Transverse colon (tissue), 4 donors: ENCODE data around the gene ACBD6. TPM values are rescaled to one million over a fixed set of nuclear protein-coding genes. Genes with fewer than 3 reads are reported as not detected.
A peak's percentile ranks its signal among the peaks of the same experiment; 100 is the strongest.

Source experiments
- DNase-seq: peaks from one replicate; pipeline ENCODE4 v3.0.0-alpha.2; 2019
- H3K27ac ChIP-seq, 4 donors: fragments of 200-600 bp; sonication (generic); 2 replicates each; pipeline ENCODE4 v1.5.1; 2016 to 2018; ENCODE audit warnings: inconsistent platforms in 4 of 4
- H3K27me3 ChIP-seq: fragments of 200-600 bp; sonication (generic); 2 replicates; pipeline ENCODE4 v1.5.1; 2017; ENCODE audit warnings: inconsistent platforms
- H3K36me3 ChIP-seq, 4 donors: fragments of 200-600 bp; sonication (generic); 2 replicates each; pipeline ENCODE4 v1.5.1; 2017 to 2019; ENCODE audit warnings: inconsistent platforms in 4 of 4
- H3K4me1 ChIP-seq, 4 donors: fragments of 200-600 bp; sonication (generic); 2 replicates each; pipeline ENCODE4 v1.5.1; 2017 to 2020; ENCODE audit warnings: inconsistent platforms in 4 of 4
- H3K4me3 ChIP-seq, 4 donors: fragments of 200-600 bp; sonication (generic); 1 replicate in 1 of 4; 2 replicates in 3 of 4; pipeline versions ENCODE4 v1.5.1 to v1.6.1; 2017 to 2019; ENCODE audit warnings: inconsistent platforms in 4 of 4
- H3K9me3 ChIP-seq, 2 donors: fragments of 200-600 bp; sonication (generic); 2 replicates each; pipeline ENCODE4 v1.5.1; 2017 to 2019; ENCODE audit warnings: inconsistent platforms in 2 of 2
- EP300 ChIP-seq: sonication (generic); formaldehyde crosslinking; IDR thresholded peaks from one replicate; pipeline ENCODE4 v1.6.1; 2017; ENCODE audit warnings: antibody characterized with exemption, low read depth
- POLR2A ChIP-seq: fragments of 450-650 bp; IDR thresholded peaks from one replicate; pipeline ENCODE4 v1.6.1; 2016; ENCODE audit warnings: antibody characterized with exemption, mild to moderate bottlenecking, moderate library complexity
- POLR2AphosphoS5 ChIP-seq, 3 donors: sonication (generic); formaldehyde crosslinking; IDR thresholded peaks; one replicate each; pipeline ENCODE4 v1.6.1; 2016; ENCODE audit warnings: antibody characterized with exemption in 3 of 3
- WGBS, 2 donors: methylation state at CpG; one replicate each; pipeline ENCODE4 v1.1.5; 2018; ENCODE audit warnings: low coverage in 1 of 2; 5-methylcytosine and 5-hydroxymethylcytosine counted together
- in situ Hi-C, 4 donors: fragments of 200-750 bp; cut with MboI; loops; one replicate each; pipeline versions ENCODE4 v1.15.0 to v1.15.1; 2017; ENCODE audit warnings: low sequenced_read_pairs in 3 of 4, low pct_ligation_motif_present in 1 of 4, low pct_unique_long_range_greater_than_20kb in 1 of 4
- intact Hi-C: fragments of 100-400 bp; cut with DNase I; formaldehyde crosslinking; loops from one replicate; pipeline ENCODE4 v1.15.1; 2023; ENCODE audit warnings: low total_unique reads
- total RNA-seq, 4 donors: library from RNA; depleted of rRNA; stranded (reverse); fragments of >200 nt; gene quantifications; one replicate each; pipeline ENCODE4 v1.1.0, GENCODE V29; 2016
- TF ChIP-seq, protein P1 (sequence below), 5 experiments: fragments of 200-600 bp in 3 of 5; fragments of 450-650 bp in 2 of 5; sonication (generic) in 3 of 5; IDR thresholded peaks; 1 replicate in 2 of 5; 2 replicates in 3 of 5; pipeline ENCODE4 v1.5.1; 2016 to 2017; ENCODE audit warnings: antibody characterized with exemption in 5 of 5, inconsistent platforms in 3 of 5, mild to moderate bottlenecking in 2 of 5, moderate library complexity in 1 of 5

Gene ACBD6
- total RNA-seq, 4 donors from 2014 or later: 9.7 to 48.4 (median 38.6) TPM

DNA sequence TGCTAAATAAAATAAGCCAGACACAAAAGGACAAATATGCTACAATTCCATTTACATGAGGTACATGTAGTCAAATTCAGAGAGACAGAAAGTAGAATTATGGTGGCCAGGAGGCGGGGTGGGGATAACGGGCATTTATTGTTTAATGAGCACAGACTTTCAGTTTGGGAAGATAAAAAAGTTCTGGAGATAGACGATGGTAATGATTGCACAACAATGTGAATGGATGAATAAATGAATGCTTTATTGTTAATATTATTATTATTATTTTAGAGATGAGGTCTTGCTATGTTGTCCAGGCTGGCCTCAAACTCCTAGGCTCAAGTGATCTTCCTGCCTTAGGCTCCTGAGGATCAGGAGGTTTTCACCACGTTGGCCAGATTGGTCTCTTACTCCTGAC lies 150.4 kb downstream of the ACBD6 start:
- no peak for DNase-seq
- Histone ChIP-seq H3K27me3 (no peaks in the 10 kb centered on the region), H3K27ac (no peak overlapping the region), H3K4me3 (no peak overlapping the region), H3K36me3 (no peaks in the 10 kb centered on the region), H3K9me3 (no peaks in the 10 kb centered on the region), H3K4me1 (no peaks in the 10 kb centered on the region)
- in situ Hi-C loops: no loop called here
- TF ChIP-seq POLR2AphosphoS5 (IDR thresholded peaks at IDR 0.05) (no peak), EP300 (no peak), POLR2A (no peak)
- TF ChIP-seq, protein P1, sequence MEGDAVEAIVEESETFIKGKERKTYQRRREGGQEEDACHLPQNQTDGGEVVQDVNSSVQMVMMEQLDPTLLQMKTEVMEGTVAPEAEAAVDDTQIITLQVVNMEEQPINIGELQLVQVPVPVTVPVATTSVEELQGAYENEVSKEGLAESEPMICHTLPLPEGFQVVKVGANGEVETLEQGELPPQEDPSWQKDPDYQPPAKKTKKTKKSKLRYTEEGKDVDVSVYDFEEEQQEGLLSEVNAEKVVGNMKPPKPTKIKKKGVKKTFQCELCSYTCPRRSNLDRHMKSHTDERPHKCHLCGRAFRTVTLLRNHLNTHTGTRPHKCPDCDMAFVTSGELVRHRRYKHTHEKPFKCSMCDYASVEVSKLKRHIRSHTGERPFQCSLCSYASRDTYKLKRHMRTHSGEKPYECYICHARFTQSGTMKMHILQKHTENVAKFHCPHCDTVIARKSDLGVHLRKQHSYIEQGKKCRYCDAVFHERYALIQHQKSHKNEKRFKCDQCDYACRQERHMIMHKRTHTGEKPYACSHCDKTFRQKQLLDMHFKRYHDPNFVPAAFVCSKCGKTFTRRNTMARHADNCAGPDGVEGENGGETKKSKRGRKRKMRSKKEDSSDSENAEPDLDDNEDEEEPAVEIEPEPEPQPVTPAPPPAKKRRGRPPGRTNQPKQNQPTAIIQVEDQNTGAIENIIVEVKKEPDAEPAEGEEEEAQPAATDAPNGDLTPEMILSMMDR (IDR thresholded peaks at IDR 0.05): no peak
- WGBS, 2 donors: 86 to 89% methylated on average over 4 of the region's 4 CpGs
- intact Hi-C loops: no loop called here

DNA sequence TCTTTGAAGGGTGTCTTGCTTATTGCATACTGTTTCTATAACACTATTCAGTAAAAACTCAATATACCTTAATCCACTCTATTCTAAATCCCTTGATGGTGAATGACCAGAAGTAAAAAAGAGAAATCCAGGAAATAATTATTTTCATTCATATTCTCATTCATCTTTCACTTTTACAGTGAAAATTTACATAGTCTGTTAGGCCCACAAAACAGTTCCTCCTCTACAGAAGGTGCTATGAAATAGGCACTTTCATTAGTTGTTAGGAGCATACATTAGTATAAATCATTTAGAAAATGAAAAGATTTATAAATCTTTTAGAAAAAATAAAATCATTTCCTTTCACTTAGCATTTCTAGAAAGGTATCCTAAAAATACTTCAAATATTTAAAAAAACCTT lies 157.2 kb downstream of the ACBD6 start:
- intact Hi-C loops: no loop called here

DNA sequence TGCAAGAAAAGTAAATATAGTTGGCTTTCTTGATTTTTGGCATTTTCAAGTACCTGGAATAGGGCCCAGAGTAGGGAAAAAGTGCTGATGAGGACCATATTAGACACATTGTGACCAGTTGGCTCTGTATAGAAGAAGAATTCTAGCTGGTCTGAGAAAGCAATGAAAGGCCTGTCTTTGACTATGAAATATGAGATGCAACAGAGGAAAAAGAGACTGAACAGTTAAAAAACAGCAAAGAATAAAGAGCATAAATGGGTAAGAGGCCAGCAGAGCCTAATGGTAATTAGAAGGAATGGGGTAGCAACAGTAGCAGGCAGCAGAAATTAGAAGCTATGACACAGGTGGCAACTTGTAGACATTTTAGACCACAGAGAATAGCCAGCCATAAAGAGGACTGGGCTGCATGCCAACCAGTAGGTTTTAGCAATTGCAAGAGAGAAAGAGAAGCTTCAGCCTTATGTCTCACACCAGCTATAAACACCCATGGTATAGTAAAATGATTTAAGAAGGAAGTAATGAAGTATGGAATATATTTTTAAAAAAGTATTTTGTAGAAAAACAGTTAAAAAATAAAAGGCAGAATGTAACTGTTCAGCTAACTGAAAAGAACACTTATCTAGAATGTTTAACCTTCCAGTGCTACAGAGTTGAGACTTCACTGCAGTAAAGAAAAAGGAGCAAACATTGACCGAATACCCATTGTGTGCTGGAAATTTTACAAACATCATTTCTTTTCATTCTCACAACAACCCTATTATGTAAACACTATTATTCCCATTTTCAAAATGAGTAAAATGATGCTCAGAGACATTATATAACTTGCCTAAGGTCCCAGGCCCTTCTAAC lies 158.2 kb downstream of the ACBD6 start:
- in situ Hi-C loops: no loop called here
- peak; percentile 82 for DNase-seq

More for the DNA sequence above, 157.2 kb downstream of the ACBD6 start:
- in situ Hi-C loops: no loop called here
- DNase-seq: no peak
- H3K4me1 ChIP-seq: peaks cover 0 to 18% (median 10%) of the 10 kb centered on the region in 4 donors
- no peaks in the 10 kb centered on the region for H3K9me3 ChIP-seq
- TF ChIP-seq, protein P1 (IDR thresholded peaks at IDR 0.05): no peak
- no peak overlapping the region for H3K4me3 ChIP-seq
- no peaks in the 10 kb centered on the region for H3K27me3 ChIP-seq
- H3K36me3 ChIP-seq: no peaks in the 10 kb centered on the region
- no peak overlapping the region for H3K27ac ChIP-seq

GRCh38 chr1:180327089-180327488 lies 175.3 kb downstream of the ACBD6 start:
- Histone ChIP-seq H3K27me3 (no peaks in the 10 kb centered on the region), H3K36me3 (no peaks in the 10 kb centered on the region), H3K9me3 (no peaks in the 10 kb centered on the region), H3K4me1 (no peaks in the 10 kb centered on the region), H3K27ac (no peak overlapping the region), H3K4me3 (no peak overlapping the region)
- 96% methylated on average over 4 to 6 of the region's 6 CpGs for WGBS, 2 donors
- intact Hi-C loops (no loop called here), in situ Hi-C loops (no loop called here)
- no peak for DNase-seq
- TF ChIP-seq, protein P1 (IDR thresholded peaks at IDR 0.05): no peak
- no peak for TF ChIP-seq POLR2AphosphoS5 (IDR thresholded peaks at IDR 0.05)
- no peak for TF ChIP-seq EP300

More for the DNA sequence above, 158.2 kb downstream of the ACBD6 start:
- no peaks in the 10 kb centered on the region for H3K9me3 ChIP-seq
- no peaks in the 10 kb centered on the region for H3K27me3 ChIP-seq
- TF ChIP-seq, protein P1 (IDR thresholded peaks at IDR 0.05): no peak
- TF ChIP-seq EP300: no peak
- no peak for TF ChIP-seq POLR2A
- no peak for TF ChIP-seq POLR2AphosphoS5 (IDR thresholded peaks at IDR 0.05)
- intact Hi-C loops: no loop called here
- 45 to 54% methylated on average over 1 of the region's 1 CpG for WGBS, 2 donors
- H3K4me1 ChIP-seq: peaks cover 0 to 18% (median 10%) of the 10 kb centered on the region in 4 donors
- no peaks in the 10 kb centered on the region for H3K36me3 ChIP-seq
- H3K4me3 ChIP-seq: no peak overlapping the region
- peak overlapping the region in 1 of 4 donors; percentile 35 for H3K27ac ChIP-seq
